MM.1S (cell line): Measurements from ENCODE around the gene SETBP1.

Experiments
- DNase-seq: peaks from one replicate; pipeline ENCODE4 v3.0.0-alpha.2; 2015
- H2AFZ ChIP-seq: fragments of 300-600 bp; sonication (generic); 2 replicates; pipeline ENCODE4 v1.6.0; 2016; ENCODE audit warnings: antibody characterized with exemption, low read length
- H3F3A ChIP-seq: fragments of 300-600 bp; sonication (generic); 2 replicates; pipeline ENCODE4 v1.6.1; 2016; ENCODE audit warnings: mild to moderate bottlenecking, antibody characterized with exemption, low read length, moderate library complexity, mixed read lengths; ENCODE audit not compliant: insufficient read depth
- H3K27ac ChIP-seq: fragments of 300-600 bp; sonication (generic); 2 replicates; pipeline ENCODE4 v1.5.1; 2016; ENCODE audit warnings: mild to moderate bottlenecking, low read length
- H3K27me3 ChIP-seq: fragments of 300-600 bp; sonication (generic); replicated peaks from 2 replicates; pipeline ENCODE4 v1.6.0; 2016; ENCODE audit warnings: low read length; ENCODE audit not compliant: insufficient read depth
- H3K36me3 ChIP-seq: fragments of 300-600 bp; sonication (generic); replicated peaks from 2 replicates; pipeline ENCODE4 v1.6.1; 2016; ENCODE audit warnings: mild to moderate bottlenecking, low read length, mixed read lengths; ENCODE audit not compliant: insufficient read depth
- H3K4me1 ChIP-seq: fragments of 300-600 bp; sonication (generic); 2 replicates; pipeline ENCODE4 v1.6.1; 2016; ENCODE audit warnings: low read length, mixed read lengths
- H3K4me2 ChIP-seq: fragments of 300-600 bp; sonication (generic); 2 replicates; pipeline ENCODE4 v1.6.0; 2016; ENCODE audit warnings: low read depth, low read length
- H3K4me3 ChIP-seq: fragments of 300-600 bp; sonication (generic); 2 replicates; pipeline ENCODE4 v1.5.1; 2016; ENCODE audit warnings: low read length, mixed read lengths
- H3K79me2 ChIP-seq: fragments of 300-600 bp; sonication (generic); 2 replicates; pipeline ENCODE4 v1.6.1; 2016; ENCODE audit warnings: mixed run types, low read length, mixed read lengths
- H3K9ac ChIP-seq: fragments of 300-600 bp; sonication (generic); 2 replicates; pipeline ENCODE4 v1.6.1; 2016; ENCODE audit warnings: low read length, mixed read lengths
- H3K9me2 ChIP-seq: fragments of 300-600 bp; sonication (generic); replicated peaks from 2 replicates; pipeline ENCODE4 v1.6.1; 2016; ENCODE audit warnings: mild to moderate bottlenecking, low read length, mixed read lengths; ENCODE audit not compliant: insufficient read depth
- H3K9me3 ChIP-seq: fragments of 300-600 bp; sonication (generic); replicated peaks from 2 replicates; pipeline ENCODE4 v1.6.1; 2016; ENCODE audit warnings: mild to moderate bottlenecking, low read length, mixed read lengths; ENCODE audit not compliant: insufficient read depth
- H4K20me1 ChIP-seq: fragments of 300-600 bp; sonication (generic); 2 replicates; pipeline ENCODE4 v1.6.1; 2016; ENCODE audit warnings: mild to moderate bottlenecking, low read length, moderate library complexity, mixed read lengths; ENCODE audit not compliant: insufficient read depth
- CTCF ChIP-seq: fragments of 300-600 bp; sonication (generic); IDR thresholded peaks from 2 replicates; pipeline ENCODE4 v1.5.1; 2016; ENCODE audit warnings: antibody characterized with exemption, low read length, mixed read lengths
- EZH2 ChIP-seq: fragments of 300-600 bp; sonication (generic); optimal IDR thresholded peaks from 2 replicates; pipeline ENCODE3; 2017; ENCODE audit warnings: low read depth, mild to moderate bottlenecking, antibody characterized with exemption, low read length, mixed read lengths
- EZH2phosphoT487 ChIP-seq: fragments of 300-600 bp; sonication (generic); IDR thresholded peaks from 2 replicates; pipeline ENCODE4 v1.6.1; 2018; ENCODE audit warnings: antibody characterized with exemption, low read length

SETBP1 gene

GRCh38 chr18:44778788-44779187 lies 98.1 kb downstream of the SETBP1 start:
- no peaks in the 10 kb centered on the region for H3F3A ChIP-seq
- no peaks in the 10 kb centered on the region for H3K36me3 ChIP-seq
- H3K9ac ChIP-seq = no peak overlapping the region
- H3K4me1 ChIP-seq = peaks cover 16% of the 10 kb centered on the region
- TF ChIP-seq EZH2phosphoT487 = no peak
- no peak for TF ChIP-seq EZH2
- TF ChIP-seq CTCF = no peak
- no peaks in the 10 kb centered on the region for H3K9me2 ChIP-seq
- no peaks in the 10 kb centered on the region for H3K27me3 ChIP-seq
- H3K27ac ChIP-seq = no peak overlapping the region
- no peaks in the 10 kb centered on the region for H3K9me3 ChIP-seq
- DNase-seq = no peak
- H3K4me2 ChIP-seq = no peak overlapping the region
- peaks cover 96% of the 10 kb centered on the region for H3K79me2 ChIP-seq
- no peak overlapping the region for H2AFZ ChIP-seq
- no peak overlapping the region for H3K4me3 ChIP-seq
- H4K20me1 ChIP-seq = no peaks in the 10 kb centered on the region

GRCh38 chr18:44779753-44780292 lies 99.1 kb downstream of the SETBP1 start:
- no peaks in the 10 kb centered on the region for H3K9me2 ChIP-seq
- H3K79me2 ChIP-seq = peaks cover 93% of the 10 kb centered on the region
- H3K36me3 ChIP-seq = no peaks in the 10 kb centered on the region
- peaks cover 16% of the 10 kb centered on the region for H3K4me1 ChIP-seq
- no peak for TF ChIP-seq EZH2
- TF ChIP-seq EZH2phosphoT487 = no peak
- TF ChIP-seq CTCF = no peak
- H3K4me2 ChIP-seq = no peak overlapping the region
- H3K4me3 ChIP-seq = no peak overlapping the region
- H3K9me3 ChIP-seq = no peaks in the 10 kb centered on the region
- no peaks in the 10 kb centered on the region for H3K27me3 ChIP-seq
- H3K9ac ChIP-seq = no peak overlapping the region
- H4K20me1 ChIP-seq = no peaks in the 10 kb centered on the region
- no peak overlapping the region for H2AFZ ChIP-seq
- H3K27ac ChIP-seq = no peak overlapping the region
- no peak for DNase-seq
- no peaks in the 10 kb centered on the region for H3F3A ChIP-seq

GRCh38 chr18:44781886-44782285 lies 101.2 kb downstream of the SETBP1 start:
- H3K9me3 ChIP-seq = no peaks in the 10 kb centered on the region
- H2AFZ ChIP-seq = no peak overlapping the region
- no peaks in the 10 kb centered on the region for H3K36me3 ChIP-seq
- no peak for DNase-seq
- H3K4me1 ChIP-seq = peaks cover 27% of the 10 kb centered on the region
- no peaks in the 10 kb centered on the region for H4K20me1 ChIP-seq
- no peak overlapping the region for H3K9ac ChIP-seq
- no peak for TF ChIP-seq EZH2phosphoT487
- TF ChIP-seq EZH2 = no peak
- no peak for TF ChIP-seq CTCF
- no peak overlapping the region for H3K27ac ChIP-seq
- H3F3A ChIP-seq = peaks cover 9% of the 10 kb centered on the region
- no peaks in the 10 kb centered on the region for H3K27me3 ChIP-seq
- H3K9me2 ChIP-seq = no peaks in the 10 kb centered on the region
- no peak overlapping the region for H3K4me3 ChIP-seq
- peaks cover 89% of the 10 kb centered on the region for H3K79me2 ChIP-seq
- no peak overlapping the region for H3K4me2 ChIP-seq
